ENCODE measurements around the gene ENAH. TPM values are rescaled to one million over a fixed set of nuclear protein-coding genes. Genes with fewer than 3 reads are reported as not detected.
A peak's percentile ranks its signal among the peaks of the same experiment; 100 is the strongest.

The ENAH gene
- total RNA-seq, 1 donor from 2014 or later: 265 TPM

GRCh38 chr1:225653463-225654276, 747 bp upstream of the ENAH start:
- Mint-ChIP-seq H3K4me1 (ENCODE audit: low read depth, unreplicated experiment) (peaks cover 15% of the 10 kb centered on the region), H3K27me3 (ENCODE audit: unreplicated experiment) (peaks cover 12% of the 10 kb centered on the region), H3K4me3 (ENCODE audit: unreplicated experiment) (peak overlapping the region; percentile 98), H3K27ac (ENCODE audit: unreplicated experiment) (peak overlapping the region; percentile 97), H3K9me3 (ENCODE audit: unreplicated experiment) (peaks cover 21% of the 10 kb centered on the region), H3K36me3 (ENCODE audit: unreplicated experiment) (peaks cover 7% of the 10 kb centered on the region)
- DNase-seq: peak; percentile 81
- TF ChIP-seq, protein P1, sequence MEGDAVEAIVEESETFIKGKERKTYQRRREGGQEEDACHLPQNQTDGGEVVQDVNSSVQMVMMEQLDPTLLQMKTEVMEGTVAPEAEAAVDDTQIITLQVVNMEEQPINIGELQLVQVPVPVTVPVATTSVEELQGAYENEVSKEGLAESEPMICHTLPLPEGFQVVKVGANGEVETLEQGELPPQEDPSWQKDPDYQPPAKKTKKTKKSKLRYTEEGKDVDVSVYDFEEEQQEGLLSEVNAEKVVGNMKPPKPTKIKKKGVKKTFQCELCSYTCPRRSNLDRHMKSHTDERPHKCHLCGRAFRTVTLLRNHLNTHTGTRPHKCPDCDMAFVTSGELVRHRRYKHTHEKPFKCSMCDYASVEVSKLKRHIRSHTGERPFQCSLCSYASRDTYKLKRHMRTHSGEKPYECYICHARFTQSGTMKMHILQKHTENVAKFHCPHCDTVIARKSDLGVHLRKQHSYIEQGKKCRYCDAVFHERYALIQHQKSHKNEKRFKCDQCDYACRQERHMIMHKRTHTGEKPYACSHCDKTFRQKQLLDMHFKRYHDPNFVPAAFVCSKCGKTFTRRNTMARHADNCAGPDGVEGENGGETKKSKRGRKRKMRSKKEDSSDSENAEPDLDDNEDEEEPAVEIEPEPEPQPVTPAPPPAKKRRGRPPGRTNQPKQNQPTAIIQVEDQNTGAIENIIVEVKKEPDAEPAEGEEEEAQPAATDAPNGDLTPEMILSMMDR (IDR thresholded peaks at IDR 0.05; ENCODE audit: partially characterized antibody, unreplicated experiment): no peak

GRCh38 chr1:225651872-225652728, 823 bp downstream of the ENAH start:
- Mint-ChIP-seq H3K27me3 (ENCODE audit: unreplicated experiment) (peaks cover 11% of the 10 kb centered on the region), H3K9me3 (ENCODE audit: unreplicated experiment) (peaks cover 21% of the 10 kb centered on the region), H3K27ac (ENCODE audit: unreplicated experiment) (peak overlapping the region; percentile 100), H3K36me3 (ENCODE audit: unreplicated experiment) (peaks cover 7% of the 10 kb centered on the region), H3K4me3 (ENCODE audit: unreplicated experiment) (peak overlapping the region; percentile 100), H3K4me1 (ENCODE audit: low read depth, unreplicated experiment) (peaks cover 20% of the 10 kb centered on the region)
- peak; percentile 43 for DNase-seq
- TF ChIP-seq, protein P1 (IDR thresholded peaks at IDR 0.05; ENCODE audit: partially characterized antibody, unreplicated experiment): no peak

- peaks cover 20% of the 10 kb centered on the region for H3K4me1 Mint-ChIP-seq (ENCODE audit: low read depth, unreplicated experiment)
These were observed 1.5 kb downstream of the ENAH start for GRCh38 chr1:225651376-225651871.

GRCh38 chr1:225650179-225650578, 2.7 kb downstream of the ENAH start:
- H3K36me3 Mint-ChIP-seq (ENCODE audit: unreplicated experiment): peaks cover 9% of the 10 kb centered on the region
- DNase-seq: no peak
- TF ChIP-seq, protein P1 (IDR thresholded peaks at IDR 0.05; ENCODE audit: partially characterized antibody, unreplicated experiment): no peak
- peaks cover 20% of the 10 kb centered on the region for H3K4me1 Mint-ChIP-seq (ENCODE audit: low read depth, unreplicated experiment)
- peaks cover 21% of the 10 kb centered on the region for H3K9me3 Mint-ChIP-seq (ENCODE audit: unreplicated experiment)
- H3K27ac Mint-ChIP-seq (ENCODE audit: unreplicated experiment): peak overlapping the region; percentile 53
- H3K4me3 Mint-ChIP-seq (ENCODE audit: unreplicated experiment): peak overlapping the region; percentile 100
- H3K27me3 Mint-ChIP-seq (ENCODE audit: unreplicated experiment): peaks cover 11% of the 10 kb centered on the region

More at GRCh38 chr1:225651376-225651871, 1.5 kb downstream of the ENAH start:
- H3K36me3 Mint-ChIP-seq (ENCODE audit: unreplicated experiment): peaks cover 7% of the 10 kb centered on the region
- peak overlapping the region; percentile 100 for H3K4me3 Mint-ChIP-seq (ENCODE audit: unreplicated experiment)
- TF ChIP-seq, protein P1 (IDR thresholded peaks at IDR 0.05; ENCODE audit: partially characterized antibody, unreplicated experiment): no peak
- H3K27ac Mint-ChIP-seq (ENCODE audit: unreplicated experiment): peak overlapping the region; percentile 100
- peaks cover 21% of the 10 kb centered on the region for H3K9me3 Mint-ChIP-seq (ENCODE audit: unreplicated experiment)
- H3K27me3 Mint-ChIP-seq (ENCODE audit: unreplicated experiment): peaks cover 11% of the 10 kb centered on the region
- DNase-seq: no peak

Measured in glutamatergic neuron (in vitro differentiated cells).